Astrocyte of the spinal cord (primary cell): ENCODE measurements around the gene SEC22C.

Source experiments
- DNase-seq: peaks from one replicate; pipeline ENCODE4 v3.0.0; 2011; ENCODE audit warnings: low read depth, low spot score
- H3K4me3 ChIP-seq: 2 replicates; pipeline ENCODE4 v1.5.1; 2011; ENCODE audit warnings: low read depth, mild to moderate bottlenecking, low read length, moderate library complexity
- CTCF ChIP-seq: IDR thresholded peaks from 2 replicates; pipeline ENCODE4 v1.5.1; 2012; ENCODE audit warnings: low read depth, mild to moderate bottlenecking, low read length, inconsistent platforms
- in situ Hi-C: cut with HindIII; loops from 2 replicates; pipeline ENCODE4 v1.10.0; 2017; ENCODE audit warnings: low sequenced_read_pairs

The SEC22C gene

GRCh38 chr3:42498034-42498433 is 83.7 kb downstream of the SEC22C start:
- TF ChIP-seq CTCF = no peak
- no peak overlapping the region for H3K4me3 ChIP-seq
- DNase-seq = no peak
- in situ Hi-C loops = no loop called here
